Measurements from ENCODE around the gene USPL1. TPM values are rescaled to one million over a fixed set of nuclear protein-coding genes. Genes with fewer than 3 reads are reported as not detected.
"Not testable (repeated sequence)": the region's sequence is repeated elsewhere in the genome, so short reads cannot be mapped to it uniquely, and the experiment has no call there.

USPL1 gene
- polyA plus RNA-seq, 1 donor from 2014 or later: 26.1 TPM

DNA sequence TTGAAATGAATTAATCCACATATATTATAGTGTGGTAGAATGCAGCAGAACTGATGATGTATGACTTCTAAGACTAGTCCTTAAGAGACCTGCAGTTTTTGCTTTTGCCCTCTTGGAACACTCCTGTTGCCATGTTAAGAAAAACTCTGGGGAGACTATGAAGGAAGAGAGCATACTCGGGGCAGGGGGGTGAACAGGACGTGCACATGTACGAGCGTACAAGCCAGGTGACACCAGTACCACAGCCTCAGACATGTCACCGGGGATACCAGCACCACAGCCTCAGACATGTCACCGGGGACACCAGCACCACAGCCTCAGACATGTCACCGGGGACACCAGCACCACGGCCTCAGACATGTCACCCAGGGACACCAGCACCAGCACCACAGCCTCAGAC lies 15.9 kb upstream of the USPL1 start:
- no peaks in the 10 kb centered on the region for H3K27me3 Mint-ChIP-seq
- H3K4me1 Mint-ChIP-seq: peaks cover 0 to 14% (median 2%) of the 10 kb centered on the region in 3 donors
- peak overlapping the region in 1 of 3 donors; percentile 11 for H3K27ac Mint-ChIP-seq
- H3K9me3 Mint-ChIP-seq: no peaks in the 10 kb centered on the region
- peak overlapping the region in 1 of 4 donors; percentile 33 for H3K4me3 Mint-ChIP-seq
- H3K36me3 Mint-ChIP-seq: peaks cover 1% of the 10 kb centered on the region

DNA sequence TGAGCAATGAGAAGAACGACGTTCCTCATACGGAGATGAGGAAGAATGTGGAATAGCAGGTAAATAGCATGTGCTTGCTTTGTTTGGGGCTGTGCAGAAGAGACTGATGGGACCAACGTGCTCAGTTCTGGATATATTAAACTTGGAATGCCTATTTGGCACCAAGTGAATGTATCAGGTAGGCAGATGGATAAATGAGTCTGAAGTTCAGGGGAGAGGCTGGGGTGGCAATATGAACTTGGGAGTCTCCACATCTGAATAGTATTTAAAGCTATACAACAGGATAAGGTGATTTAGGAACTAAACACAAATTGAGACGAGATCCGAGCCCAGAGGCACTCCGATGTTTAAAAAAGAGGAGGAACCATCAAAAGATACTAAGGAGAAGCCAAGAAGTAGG lies 12.7 kb upstream of the USPL1 start:
- H3K4me1 Mint-ChIP-seq: peaks cover 8 to 32% (median 17%) of the 10 kb centered on the region in 3 donors
- no peaks in the 10 kb centered on the region for H3K27me3 Mint-ChIP-seq
- peaks cover 1% of the 10 kb centered on the region for H3K36me3 Mint-ChIP-seq
- H3K27ac Mint-ChIP-seq: peak overlapping the region in 1 of 3 donors; percentile 36
- no peak overlapping the region for H3K4me3 Mint-ChIP-seq
- H3K9me3 Mint-ChIP-seq: no peaks in the 10 kb centered on the region

GRCh38 chr13:30607186-30607585 lies 10.5 kb upstream of the USPL1 start:
- H3K27me3 Mint-ChIP-seq, H3K36me3 Mint-ChIP-seq, H3K4me3 Mint-ChIP-seq, H3K9me3 Mint-ChIP-seq: not testable (repeated sequence)
- Mint-ChIP-seq H3K4me1 (peaks cover 12 to 42% (median 25%) of the 10 kb centered on the region in 3 donors), H3K27ac (peak overlapping the region in 2 of 3 donors; percentile 62 to 80)

GRCh38 chr13:30607908-30608307 lies 9.8 kb upstream of the USPL1 start:
- H3K4me3 Mint-ChIP-seq: peak overlapping the region in 3 of 4 donors; percentile 26 to 83 (median 72)

GRCh38 chr13:30608364-30608763 lies 9.4 kb upstream of the USPL1 start:
- peaks cover 23 to 42% (median 35%) of the 10 kb centered on the region in 3 donors for H3K4me1 Mint-ChIP-seq
- H3K27me3 Mint-ChIP-seq: no peaks in the 10 kb centered on the region
- peaks cover 1% of the 10 kb centered on the region for H3K36me3 Mint-ChIP-seq
- H3K27ac Mint-ChIP-seq: peak overlapping the region; percentile 43 to 65 (median 62)
- peak overlapping the region in 2 of 4 donors; percentile 26 to 72 for H3K4me3 Mint-ChIP-seq
- no peaks in the 10 kb centered on the region for H3K9me3 Mint-ChIP-seq

More at GRCh38 chr13:30607908-30608307, 9.8 kb upstream of the USPL1 start:
- Mint-ChIP-seq H3K36me3 (peaks cover 1% of the 10 kb centered on the region), H3K27ac (peak overlapping the region; percentile 43 to 65 (median 62)), H3K27me3 (no peaks in the 10 kb centered on the region), H3K4me1 (peaks cover 18 to 46% (median 32%) of the 10 kb centered on the region in 3 donors), H3K9me3 (no peaks in the 10 kb centered on the region)

DNA sequence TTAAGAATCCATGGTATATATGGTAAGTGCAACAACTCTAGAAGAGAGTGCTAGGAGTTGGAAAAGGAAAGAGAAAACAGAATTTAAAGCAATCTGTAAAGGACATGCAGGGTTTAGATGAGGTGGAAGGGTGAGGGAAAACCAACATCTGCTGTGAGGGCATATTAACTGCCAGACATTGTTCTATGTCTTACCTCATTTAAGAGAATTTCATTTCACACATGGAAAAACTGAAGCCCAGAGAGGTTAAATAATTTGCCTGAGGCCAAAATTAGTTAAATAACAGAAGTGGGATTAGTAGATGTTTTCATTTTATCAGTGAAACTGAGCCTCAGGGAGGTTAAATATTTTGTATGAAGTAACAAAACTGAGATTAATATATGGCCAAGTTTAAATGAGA lies 7.4 kb upstream of the USPL1 start:
- H3K27me3 Mint-ChIP-seq: no peaks in the 10 kb centered on the region
- no peaks in the 10 kb centered on the region for H3K9me3 Mint-ChIP-seq
- peaks cover 1% of the 10 kb centered on the region for H3K36me3 Mint-ChIP-seq
- no peak overlapping the region for H3K27ac Mint-ChIP-seq
- H3K4me1 Mint-ChIP-seq: peaks cover 28 to 44% (median 41%) of the 10 kb centered on the region in 3 donors
- peak overlapping the region in 3 of 4 donors; percentile 4 to 54 (median 11) for H3K4me3 Mint-ChIP-seq

GRCh38 chr13:30615481-30615865 lies 2.2 kb upstream of the USPL1 start:
- H3K9me3 Mint-ChIP-seq: no peaks in the 10 kb centered on the region
- H3K4me1 Mint-ChIP-seq: peaks cover 27 to 37% (median 27%) of the 10 kb centered on the region in 3 donors
- H3K27ac Mint-ChIP-seq: no peak overlapping the region
- H3K4me3 Mint-ChIP-seq: no peak overlapping the region
- no peaks in the 10 kb centered on the region for H3K27me3 Mint-ChIP-seq
- H3K36me3 Mint-ChIP-seq: no peaks in the 10 kb centered on the region

- no peak overlapping the region for H3K27ac Mint-ChIP-seq
- peaks cover 25 to 40% (median 28%) of the 10 kb centered on the region in 3 donors for H3K4me1 Mint-ChIP-seq
- no peaks in the 10 kb centered on the region for H3K9me3 Mint-ChIP-seq
These were observed 1.7 kb upstream of the USPL1 start for GRCh38 chr13:30615866-30616541.

DNA sequence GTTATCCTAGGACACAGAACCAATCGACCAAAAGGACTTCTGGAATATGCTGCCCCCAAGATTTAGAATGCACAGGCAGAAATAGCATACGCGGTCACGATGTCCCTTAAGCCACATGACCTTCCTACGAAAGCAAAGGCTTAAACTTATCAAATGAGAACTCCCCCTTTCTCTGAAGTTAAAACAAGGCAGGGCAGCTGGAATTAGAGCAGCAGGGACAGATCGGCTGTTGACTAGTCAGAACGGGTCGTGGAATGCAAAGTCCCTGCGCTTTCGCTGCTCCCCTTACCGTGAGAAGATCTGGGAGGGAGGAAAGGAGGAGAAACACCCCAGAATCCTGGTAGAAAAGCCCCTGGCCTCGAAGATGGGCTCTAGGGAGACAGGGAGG lies 799 bp upstream of the USPL1 start:
- Mint-ChIP-seq H3K27me3 (no peaks in the 10 kb centered on the region), H3K4me1 (peaks cover 24 to 44% (median 28%) of the 10 kb centered on the region in 3 donors), H3K27ac (no peak overlapping the region), H3K4me3 (no peak overlapping the region), H3K9me3 (no peaks in the 10 kb centered on the region), H3K36me3 (no peaks in the 10 kb centered on the region)

More at GRCh38 chr13:30615866-30616541, 1.7 kb upstream of the USPL1 start:
- Mint-ChIP-seq H3K4me3 (no peak overlapping the region), H3K27me3 (no peaks in the 10 kb centered on the region), H3K36me3 (no peaks in the 10 kb centered on the region)

DNA sequence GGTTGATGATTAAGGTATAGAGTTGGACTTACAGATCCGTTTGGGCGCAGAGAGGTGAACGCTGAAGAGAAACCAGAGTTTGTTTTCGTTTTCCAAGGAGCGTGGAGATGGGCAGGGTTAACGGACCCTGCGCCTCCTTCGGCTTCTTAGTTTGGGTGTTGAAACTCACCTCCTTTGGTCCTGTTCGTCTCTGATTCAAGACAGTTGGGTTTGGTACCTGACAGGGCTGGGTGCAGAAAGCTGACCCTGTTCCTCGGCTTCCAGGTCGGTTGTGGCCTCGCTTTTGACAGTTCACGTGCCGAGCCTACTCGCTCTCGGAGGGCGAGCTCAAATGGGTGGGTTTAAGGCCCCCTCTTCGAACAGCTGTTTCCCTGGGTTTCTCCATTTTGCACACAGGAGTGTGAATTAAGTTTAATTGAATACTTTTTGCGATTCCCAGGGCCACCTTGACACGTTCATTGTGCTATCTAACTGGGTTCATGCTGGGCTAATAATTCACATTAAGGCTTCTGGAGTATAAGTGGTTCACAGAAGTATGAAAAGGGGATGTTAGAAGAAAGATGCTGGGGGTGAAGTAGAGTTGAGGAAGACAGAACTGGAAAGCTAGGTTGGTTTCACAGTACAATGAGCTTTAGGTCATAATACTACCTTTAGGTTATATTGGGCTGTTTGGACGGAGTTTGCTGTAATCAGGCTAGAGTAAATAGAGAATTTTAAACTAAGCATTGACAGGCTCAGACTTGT lies 638 bp downstream of the USPL1 start:
- H3K4me1 Mint-ChIP-seq: peaks cover 20 to 34% (median 20%) of the 10 kb centered on the region in 3 donors

GRCh38 chr13:30618930-30619279 lies 1.2 kb downstream of the USPL1 start:
- Mint-ChIP-seq H3K9me3 (no peaks in the 10 kb centered on the region), H3K36me3 (peaks cover 8% of the 10 kb centered on the region), H3K4me3 (no peak overlapping the region), H3K27ac (no peak overlapping the region), H3K4me1 (peaks cover 17 to 31% (median 18%) of the 10 kb centered on the region in 3 donors), H3K27me3 (no peaks in the 10 kb centered on the region)

More for the DNA sequence above, 638 bp downstream of the USPL1 start:
- H3K27me3 Mint-ChIP-seq: no peaks in the 10 kb centered on the region
- no peaks in the 10 kb centered on the region for H3K9me3 Mint-ChIP-seq
- no peak overlapping the region for H3K4me3 Mint-ChIP-seq
- H3K27ac Mint-ChIP-seq: no peak overlapping the region
- H3K36me3 Mint-ChIP-seq: peaks cover 4% of the 10 kb centered on the region

- H3K27ac Mint-ChIP-seq: peak overlapping the region in 2 of 3 donors; percentile 18 to 59
These were observed 2.0 kb downstream of the USPL1 start for GRCh38 chr13:30619731-30620130.

DNA sequence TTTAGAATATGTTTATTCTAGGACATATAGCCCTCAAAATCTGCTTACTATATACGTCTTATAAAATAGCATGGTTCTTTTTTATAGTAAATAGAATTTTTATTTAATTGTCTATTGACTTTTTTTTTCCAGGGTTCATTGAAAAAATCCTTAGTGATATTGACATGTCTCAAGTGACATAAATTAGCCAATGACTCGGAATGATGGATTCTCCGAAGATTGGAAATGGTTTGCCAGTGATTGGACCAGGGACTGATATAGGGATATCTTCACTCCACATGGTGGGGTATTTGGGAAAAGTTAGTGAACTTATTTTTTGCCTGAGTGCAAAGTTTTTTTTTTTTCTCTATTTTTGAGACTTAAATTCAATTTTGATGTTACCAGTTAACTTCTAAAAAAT lies 3.2 kb downstream of the USPL1 start:
- peak overlapping the region in 2 of 3 donors; percentile 16 to 72 for H3K27ac Mint-ChIP-seq

More at GRCh38 chr13:30619731-30620130, 2.0 kb downstream of the USPL1 start:
- Mint-ChIP-seq H3K9me3 (no peaks in the 10 kb centered on the region), H3K27me3 (no peaks in the 10 kb centered on the region), H3K4me3 (no peak overlapping the region), H3K4me1 (peaks cover 22 to 31% (median 24%) of the 10 kb centered on the region in 3 donors), H3K36me3 (peaks cover 10% of the 10 kb centered on the region)

DNA sequence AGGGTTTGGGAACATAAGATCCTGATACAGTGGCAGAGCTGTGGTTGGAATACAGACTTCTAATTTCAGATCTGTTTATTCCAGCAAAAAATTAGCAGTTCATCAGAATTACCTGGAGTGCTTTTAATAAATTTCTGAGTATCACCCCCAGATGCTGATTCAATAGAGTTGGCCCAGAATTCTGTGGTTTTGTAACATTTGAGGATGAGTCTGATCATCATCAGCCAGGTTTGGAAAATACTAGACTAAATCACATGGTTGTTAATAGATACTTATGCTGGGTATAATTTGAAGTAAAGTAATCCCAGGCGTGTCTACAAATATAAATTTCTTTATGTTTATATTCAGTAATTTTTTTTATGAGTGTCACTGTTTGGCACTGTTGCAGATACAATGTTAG lies 4.8 kb downstream of the USPL1 start:
- Mint-ChIP-seq H3K27ac (no peak overlapping the region), H3K27me3 (no peaks in the 10 kb centered on the region), H3K9me3 (no peaks in the 10 kb centered on the region), H3K4me3 (no peak overlapping the region), H3K4me1 (peaks cover 27 to 32% (median 30%) of the 10 kb centered on the region in 3 donors), H3K36me3 (peaks cover 13% of the 10 kb centered on the region)

More for the DNA sequence above, 3.2 kb downstream of the USPL1 start:
- H3K36me3 Mint-ChIP-seq: peaks cover 13% of the 10 kb centered on the region
- H3K4me3 Mint-ChIP-seq: peak overlapping the region in 1 of 4 donors; percentile 33
- peaks cover 24 to 30% (median 28%) of the 10 kb centered on the region in 3 donors for H3K4me1 Mint-ChIP-seq
- H3K27me3 Mint-ChIP-seq: no peaks in the 10 kb centered on the region
- H3K9me3 Mint-ChIP-seq: no peaks in the 10 kb centered on the region

GRCh38 chr13:30623392-30623791 lies 5.7 kb downstream of the USPL1 start:
- Mint-ChIP-seq H3K4me1 (peaks cover 31 to 35% (median 34%) of the 10 kb centered on the region in 3 donors), H3K4me3 (peak overlapping the region in 1 of 4 donors; percentile 44), H3K9me3 (no peaks in the 10 kb centered on the region), H3K27me3 (no peaks in the 10 kb centered on the region), H3K27ac (peak overlapping the region in 1 of 3 donors; percentile 23), H3K36me3 (peaks cover 13% of the 10 kb centered on the region)
